A549 (cell line): ENCODE data around the gene CTXN2. TPM values are rescaled to one million over a fixed set of nuclear protein-coding genes. Genes with fewer than 3 reads are reported as not detected.

Experiments
- ATAC-seq, 2 experiments: fragments of 200-7000 bp in 1 of 2; fragments of >200 bp in 1 of 2; cut with Nextera tagmentation in 1 of 2; cut with Tn5 transposase in 1 of 2; 3 replicates each; pipeline versions ENCODE4 v1.8.0 to v1.9.1; 2018 to 2020; ENCODE audit warnings: mild to moderate bottlenecking in 1 of 2, moderate library complexity in 1 of 2
- CTCF ChIA-PET: fragments of 300-600 bp; sonication (Branson Sonifier 250); formaldehyde crosslinking; extraction: SDS; loops from one replicate; lab custom pipeline; 2021; ENCODE audit warnings: antibody characterized with exemption, inconsistent platforms; lab: Yijun Ruan, JAX
- POLR2A ChIA-PET: fragments of 350-600 bp; formaldehyde crosslinking; extraction: SDS; loops from one replicate; lab custom pipeline; 2021; ENCODE audit warnings: antibody characterized with exemption, inconsistent platforms; lab: Yijun Ruan, JAX
- DNase-seq, 2 experiments: peaks; one replicate each; pipeline versions ENCODE4 v3.0.0 to v3.0.0-alpha.2; 2011 to 2016; ENCODE audit warnings: low read depth in 1 of 2, low spot score in 1 of 2
- FAIRE-seq: peaks from 2 replicates; lab custom pipeline; 2011; peaks lifted over from hg19 to GRCh38; lab: Jason Lieb, UNC
- H3K27ac ChIP-seq, 2 experiments: fragments of >200 bp; sonication (Bioruptor Twin); formaldehyde crosslinking; 3 replicates each; pipeline ENCODE4 v1.5.1; 2016 to 2017
- H3K4me1 ChIP-seq: fragments of >200 bp; sonication (Bioruptor Twin); formaldehyde crosslinking; 3 replicates; pipeline ENCODE4 v1.6.1; 2016
- H3K4me2 ChIP-seq: fragments of >200 bp; sonication (Bioruptor Twin); formaldehyde crosslinking; 3 replicates; pipeline ENCODE4 v1.6.1; 2016
- H3K4me3 ChIP-seq: fragments of >200 bp; sonication (Bioruptor Twin); formaldehyde crosslinking; 3 replicates; pipeline ENCODE4 v1.5.1; 2016
- H3K9me3 ChIP-seq: fragments of >200 bp; sonication (Bioruptor Twin); formaldehyde crosslinking; 3 replicates; pipeline ENCODE4 v1.6.1; 2016
- BCL3 ChIP-seq: fragments of >200 bp; sonication (Bioruptor Twin); formaldehyde crosslinking; IDR thresholded peaks from 3 replicates; pipeline ENCODE4 v1.6.1; 2016
- CBX2 ChIP-seq: fragments of 200-600 bp; sonication (generic); IDR thresholded peaks from 2 replicates; pipeline ENCODE4 v1.6.1; 2016; ENCODE audit warnings: low read depth, mild to moderate bottlenecking, borderline replicate concordance
- CBX8 ChIP-seq: fragments of 200-600 bp; sonication (generic); IDR thresholded peaks from 2 replicates; pipeline ENCODE4 v1.6.1; 2016
- CEBPB ChIP-seq, 2 experiments: fragments of >200 bp in 1 of 2; sonication (Bioruptor Twin) in 1 of 2; formaldehyde crosslinking in 1 of 2; IDR thresholded peaks; 2 replicates each; pipeline ENCODE4 v1.6.1; 2012 to 2016
- CHD2 ChIP-seq: fragments of 150-350 bp; IDR thresholded peaks from 2 replicates; pipeline ENCODE4 v1.6.1; 2014; ENCODE audit warnings: low read length; ENCODE audit not compliant: partially characterized antibody
- CTCF ChIP-seq: fragments of >200 bp; sonication (Bioruptor Twin); formaldehyde crosslinking; IDR thresholded peaks from 3 replicates; pipeline ENCODE4 v1.5.1; 2016
- E2F6 ChIP-seq: IDR thresholded peaks from 2 replicates; pipeline ENCODE4 v1.6.1; 2012; ENCODE audit warnings: low read depth, borderline replicate concordance
- EHF ChIP-seq: fragments of 250-450 bp; sonication (Bioruptor Pico); IDR thresholded peaks from 2 replicates; pipeline ENCODE4 v1.5.0; 2020; ENCODE audit warnings: mild to moderate bottlenecking
- FOSB ChIP-seq: fragments of 250-450 bp; sonication (Bioruptor Pico); IDR thresholded peaks from 2 replicates; pipeline ENCODE4 v1.5.0; 2020; ENCODE audit warnings: mild to moderate bottlenecking, moderate library complexity
- HEYL ChIP-seq: fragments of 250-450 bp; sonication (Bioruptor Pico); IDR thresholded peaks from 2 replicates; pipeline ENCODE4 v1.8.0; 2021; ENCODE audit warnings: mild to moderate bottlenecking, moderate library complexity
- HMGXB4 ChIP-seq: fragments of 250-450 bp; sonication (Bioruptor Pico); IDR thresholded peaks from 2 replicates; pipeline ENCODE4 v1.5.0; 2021; ENCODE audit warnings: mild to moderate bottlenecking, moderate library complexity, borderline replicate concordance
- HOXA7 ChIP-seq: fragments of 250-450 bp; sonication (Bioruptor Pico); IDR thresholded peaks from 2 replicates; pipeline ENCODE4 v1.5.0; 2020; ENCODE audit warnings: mild to moderate bottlenecking, moderate library complexity
- KDM5A ChIP-seq: fragments of 200-600 bp; sonication (generic); IDR thresholded peaks from 2 replicates; pipeline ENCODE4 v1.6.1; 2016; ENCODE audit warnings: antibody characterized with exemption, mild to moderate bottlenecking
- MYC ChIP-seq: IDR thresholded peaks from 2 replicates; pipeline ENCODE4 v1.6.1; 2012; ENCODE audit warnings: mild to moderate bottlenecking, inconsistent platforms, low read length, improper control_type of control experiment, borderline replicate concordance
- RFX5 ChIP-seq: fragments of 450-650 bp; IDR thresholded peaks from 2 replicates; pipeline ENCODE4 v1.7.1; 2014; ENCODE audit warnings: antibody characterized with exemption, mild to moderate bottlenecking, moderate library complexity
- SMC3 ChIP-seq: fragments of >200 bp; sonication (Bioruptor Twin); formaldehyde crosslinking; IDR thresholded peaks from 3 replicates; pipeline ENCODE4 v1.6.1; 2018; ENCODE audit warnings: inconsistent platforms
- TFCP2L1 ChIP-seq: fragments of 250-450 bp; sonication (Bioruptor Pico); IDR thresholded peaks from 2 replicates; pipeline ENCODE4 v1.5.0; 2021; ENCODE audit warnings: mild to moderate bottlenecking
- ZC3H11A ChIP-seq: fragments of 450-650 bp; IDR thresholded peaks from 2 replicates; pipeline ENCODE4 v1.6.1; 2014; ENCODE audit warnings: antibody characterized with exemption, mild to moderate bottlenecking
- ZNF302 ChIP-seq: fragments of 250-450 bp; sonication (Bioruptor Pico); IDR thresholded peaks from 2 replicates; pipeline ENCODE4 v1.9.0; 2021; ENCODE audit warnings: inconsistent platforms, mild to moderate bottlenecking, moderate library complexity
- ZSCAN20 ChIP-seq: fragments of 250-450 bp; sonication (Bioruptor Pico); IDR thresholded peaks from 2 replicates; pipeline ENCODE4 v1.8.0; 2022; ENCODE audit warnings: mild to moderate bottlenecking, moderate library complexity
- WGBS: methylation state at CpG from one replicate; pipeline ENCODE4 v1.1.6; 2017; ENCODE audit errors: missing lambda C conversion rate; 5-methylcytosine and 5-hydroxymethylcytosine counted together
- polyA minus RNA-seq: library from RNA; depleted of rRNA, polyadenylated mRNA; stranded (reverse); fragments of >200 nt; gene quantifications from 2 replicates; pipeline ENCODE4 v1.2.3, GENCODE V29; 2011; rRNA and poly(A)+ RNA removed
- polyA plus RNA-seq, 4 experiments: library from polyadenylated mRNA; depleted of rRNA in 3 of 4; stranded (reverse); fragments of >200 nt; fragmentation: RNase III in 1 of 4; extraction: RNeasy Plus Mini Kit Qiagen cat#74134 plus additional on column Dnase treatment in 1 of 4; gene quantifications; 2 replicates in 3 of 4; 3 replicates in 1 of 4; pipeline ENCODE4 v1.2.3, GENCODE V29; 2011 to 2017

Gene CTXN2
- not detected in 2 replicates for polyA plus RNA-seq (2011; rRNA removed)
- polyA plus RNA-seq (2012; cell fraction: cytosol; rRNA removed): 0.03 TPM in 1 of 2 replicates, not detected in the other
- polyA plus RNA-seq (2012; cell fraction: nucleus; rRNA removed): not detected in 2 replicates
- not detected in 3 replicates for polyA plus RNA-seq (2017; fragmentation: RNase III; extraction: RNeasy Plus Mini Kit Qiagen cat#74134 plus additional on column Dnase treatment)
- polyA minus RNA-seq: not detected in 2 replicates

GRCh38 chr15:48191574-48192225, at the start of gene CTXN2:
CTXN2 (plus strand) TSS chr15:48191665; CDS start chr15:48201301, 9,636 bp downstream.
- no peak for FAIRE-seq
- ATAC-seq: no peak
- H3K4me2 ChIP-seq: no peak within 1 kb of the TSS
- no peak within 1 kb of the TSS for H3K4me3 ChIP-seq
- 63% methylated on average over 28 of the region's 31 CpGs for WGBS
- ChIA-PET CTCF (no interaction called here), POLR2A (no interaction called here)
- no peaks in the 10 kb centered on the region for H3K9me3 ChIP-seq
- no peak for DNase-seq
- no peaks in the 10 kb centered on the region for H3K4me1 ChIP-seq
- no peak for TF ChIP-seq HEYL (CRISPR knock-in tag)
- no peak for TF ChIP-seq BCL3
- TF ChIP-seq ZNF302 (CRISPR knock-in tag): no peak
- TF ChIP-seq CBX8: no peak
- TF ChIP-seq HMGXB4: no peak
- TF ChIP-seq TFCP2L1 (CRISPR knock-in tag): no peak
- TF ChIP-seq ZC3H11A: no peak
- TF ChIP-seq HOXA7 (CRISPR knock-in tag): no peak
- TF ChIP-seq CEBPB (IDR thresholded peaks at IDR 0.05): no peak
- no peak for TF ChIP-seq CHD2
- no peak for TF ChIP-seq CBX2
- no peak for TF ChIP-seq FOSB
- no peak for TF ChIP-seq CTCF
- H3K27ac ChIP-seq: no peak within 1 kb of the TSS

GRCh38 chr15:48143856-48144255, 47.6 kb upstream of the CTXN2 start:
- POLR2A ChIA-PET: no interaction called here
- Histone ChIP-seq H3K4me2 (no peak overlapping the region), H3K4me1 (0 out of 3 replicates have a peak, but pooled peaks cover 3% of the 10 kb centered on the region), H3K4me3 (no peak overlapping the region), H3K9me3 (no peaks in the 10 kb centered on the region), H3K27ac (no peak overlapping the region)
- FAIRE-seq: no peak
- CTCF ChIA-PET: no interaction called here
- DNase-seq: no peak
- no peak for ATAC-seq
- 84% methylated on average over 1 of the region's 1 CpG for WGBS
- TF ChIP-seq HOXA7 (CRISPR knock-in tag): no peak

GRCh38 chr15:48144889-48145288, 46.6 kb upstream of the CTXN2 start:
- Histone ChIP-seq H3K4me1 (0 out of 3 replicates have a peak, but pooled peaks cover 3% of the 10 kb centered on the region), H3K9me3 (no peaks in the 10 kb centered on the region), H3K4me2 (no peak overlapping the region), H3K4me3 (no peak overlapping the region), H3K27ac (no peak overlapping the region)
- 76% methylated on average over 1 of the region's 1 CpG for whole genome bisulfite sequencing
- ATAC-seq (no peak), DNase-seq (no peak), FAIRE-seq (no peak)
- TF ChIP-seq SMC3: no peak
- TF ChIP-seq RFX5: no peak
- TF ChIP-seq KDM5A: no peak
- TF ChIP-seq CBX2: no peak
- no peak for TF ChIP-seq ZSCAN20 (CRISPR knock-in tag)
- no peak for TF ChIP-seq E2F6
- TF ChIP-seq EHF (CRISPR knock-in tag): no peak
- no peak for TF ChIP-seq MYC
- CTCF ChIA-PET: no interaction called here
- POLR2A ChIA-PET: no interaction called here
